ENCODE data around the gene SERPINB10.

SERPINB10 gene

DNA sequence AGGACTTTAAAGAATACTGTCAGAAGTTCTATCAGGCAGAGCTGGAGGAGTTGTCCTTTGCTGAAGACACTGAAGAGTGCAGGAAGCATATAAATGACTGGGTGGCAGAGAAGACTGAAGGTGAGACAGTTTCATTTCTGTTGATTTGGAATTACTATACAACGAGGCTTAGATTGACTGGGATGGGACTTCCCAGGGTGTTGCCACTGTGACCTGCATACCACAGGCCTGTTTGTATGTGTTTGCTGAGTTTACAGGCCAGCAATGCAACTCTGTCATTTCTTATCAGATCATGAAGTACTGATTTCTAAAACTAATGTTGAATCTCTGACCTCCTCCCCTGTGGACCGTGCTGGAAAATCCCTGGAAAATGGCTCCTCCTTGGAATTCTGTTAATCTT lies 74.0 kb downstream of the SERPINB10 start:
- H3K27ac ChIP-seq (ENCODE audit: low read depth, low read length) = no peak overlapping the region
- no peaks in the 10 kb centered on the region; the same call in 1 of the 2 replicates for H3K4me1 ChIP-seq (ENCODE audit: control insufficient read depth, insufficient read depth, low read length)
- no peaks in the 10 kb centered on the region for H3K36me3 ChIP-seq (ENCODE audit: control insufficient read depth, insufficient read depth, low read length)
- no peak overlapping the region for H3K9ac ChIP-seq (ENCODE audit: low read length)
- H3K27me3 ChIP-seq (ENCODE audit: control insufficient read depth, insufficient read depth, low read length) = peaks cover 31% of the 10 kb centered on the region
- H3K9me3 ChIP-seq (ENCODE audit: control insufficient read depth, insufficient read depth, low read depth, low read length) = no peaks in the 10 kb centered on the region
- H3K4me3 ChIP-seq (ENCODE audit: low read depth, low read length) = no peak overlapping the region

DNA sequence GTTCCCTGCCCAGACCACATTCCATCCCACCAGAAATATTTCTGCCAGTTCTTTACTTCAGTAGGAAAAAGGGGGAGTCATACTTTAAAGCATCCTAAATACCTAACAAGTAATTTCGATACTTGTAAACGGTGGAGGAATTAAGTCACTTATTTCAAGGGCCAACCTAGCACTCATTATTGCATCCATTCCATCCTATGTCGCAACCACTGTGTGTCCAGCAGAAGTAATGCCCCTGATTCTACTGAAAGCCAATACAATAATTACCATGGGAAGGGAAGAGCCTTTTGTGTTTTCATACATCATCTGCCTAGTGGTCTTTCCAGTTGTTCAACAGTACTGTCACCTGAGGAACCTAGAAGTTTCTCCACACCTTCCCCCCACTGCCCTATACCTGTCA lies 74.6 kb downstream of the SERPINB10 start:
- Histone ChIP-seq H3K4me3 (ENCODE audit: low read depth, low read length) (no peak overlapping the region), H3K4me1 (ENCODE audit: control insufficient read depth, insufficient read depth, low read length) (no peaks in the 10 kb centered on the region; the same call in 1 of the 2 replicates), H3K27me3 (ENCODE audit: control insufficient read depth, insufficient read depth, low read length) (peaks cover 25% of the 10 kb centered on the region), H3K36me3 (ENCODE audit: control insufficient read depth, insufficient read depth, low read length) (no peaks in the 10 kb centered on the region), H3K9ac (ENCODE audit: low read length) (no peak overlapping the region), H3K27ac (ENCODE audit: low read depth, low read length) (no peak overlapping the region), H3K9me3 (ENCODE audit: control insufficient read depth, insufficient read depth, low read depth, low read length) (no peaks in the 10 kb centered on the region)
